Fibroblast of lung (primary cell): ENCODE data around the gene GUCY1A2.

ENCODE experiments used
- EZH2 ChIP-seq: IDR thresholded peaks from 2 replicates; pipeline ENCODE4 v1.5.1; 2012; ENCODE audit warnings: low read length, control low read depth, mild to moderate bottlenecking; ENCODE audit errors: missing control alignments
- TF ChIP-seq, protein P1 (sequence below), 2 donors: IDR thresholded peaks in 1 of 2; conservative IDR thresholded peaks in 1 of 2; 1 replicate in 1 of 2; 2 replicates in 1 of 2; pipeline ENCODE4 v1.5.1; 2011 to 2012; ENCODE audit warnings: low read length in 2 of 2, control low read depth in 1 of 2, inconsistent platforms in 1 of 2, low read depth in 1 of 2, mild to moderate bottlenecking in 1 of 2

DNA sequence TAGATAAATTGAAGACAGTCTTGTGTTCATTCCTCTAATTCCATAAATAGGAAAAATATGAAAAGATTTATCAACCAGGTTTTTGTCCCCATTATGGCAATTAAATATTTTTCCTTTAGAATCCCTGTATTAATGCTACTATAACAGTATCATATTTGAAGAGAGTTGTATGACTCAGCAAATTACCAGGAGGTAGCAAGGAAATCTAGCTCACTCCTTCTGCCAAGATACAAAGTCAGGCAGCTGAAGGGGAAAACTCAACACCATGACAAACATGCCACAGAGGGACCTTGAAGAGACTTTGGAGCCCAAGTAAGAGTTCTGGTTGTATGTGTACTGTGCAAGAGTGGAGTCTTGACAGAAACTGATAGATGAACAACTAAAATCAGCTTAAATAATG is 143.3 kb downstream of the GUCY1A2 start:
- TF ChIP-seq, protein P1, sequence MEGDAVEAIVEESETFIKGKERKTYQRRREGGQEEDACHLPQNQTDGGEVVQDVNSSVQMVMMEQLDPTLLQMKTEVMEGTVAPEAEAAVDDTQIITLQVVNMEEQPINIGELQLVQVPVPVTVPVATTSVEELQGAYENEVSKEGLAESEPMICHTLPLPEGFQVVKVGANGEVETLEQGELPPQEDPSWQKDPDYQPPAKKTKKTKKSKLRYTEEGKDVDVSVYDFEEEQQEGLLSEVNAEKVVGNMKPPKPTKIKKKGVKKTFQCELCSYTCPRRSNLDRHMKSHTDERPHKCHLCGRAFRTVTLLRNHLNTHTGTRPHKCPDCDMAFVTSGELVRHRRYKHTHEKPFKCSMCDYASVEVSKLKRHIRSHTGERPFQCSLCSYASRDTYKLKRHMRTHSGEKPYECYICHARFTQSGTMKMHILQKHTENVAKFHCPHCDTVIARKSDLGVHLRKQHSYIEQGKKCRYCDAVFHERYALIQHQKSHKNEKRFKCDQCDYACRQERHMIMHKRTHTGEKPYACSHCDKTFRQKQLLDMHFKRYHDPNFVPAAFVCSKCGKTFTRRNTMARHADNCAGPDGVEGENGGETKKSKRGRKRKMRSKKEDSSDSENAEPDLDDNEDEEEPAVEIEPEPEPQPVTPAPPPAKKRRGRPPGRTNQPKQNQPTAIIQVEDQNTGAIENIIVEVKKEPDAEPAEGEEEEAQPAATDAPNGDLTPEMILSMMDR (conservative IDR thresholded peaks at IDR 0.05 in 1 of 2, IDR thresholded peaks at IDR 0.05 in 1 of 2; ENCODE audit: low read depth in 1 of 2, low read length in 2 of 2): no peak
- TF ChIP-seq EZH2: no peak
